ENCODE measurements around the gene TNIK.

TNIK gene

DNA sequence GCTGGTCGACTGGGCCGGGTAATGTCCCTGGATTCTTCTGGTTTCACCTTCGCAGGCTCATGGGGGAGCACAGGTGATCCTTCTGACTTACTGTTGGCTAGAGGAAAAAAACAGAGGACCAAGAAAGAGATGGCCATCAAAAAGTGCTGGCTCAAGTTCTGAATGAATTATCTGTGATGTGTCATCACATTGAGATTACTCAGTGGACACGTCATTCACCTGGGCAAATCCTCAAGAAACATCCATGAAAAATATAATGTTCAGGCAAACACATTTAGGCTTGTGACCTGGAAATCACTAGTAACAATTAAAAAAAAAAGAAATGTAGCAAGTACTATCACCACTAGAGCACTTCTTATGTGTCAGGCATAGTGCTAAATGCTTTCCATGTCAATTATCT is 352.1 kb downstream of the TNIK start:
- DNase-seq (ENCODE audit: low read depth): no peak
- no peak overlapping the region for H3K4me3 ChIP-seq (ENCODE audit: low read depth, low read length)
- TF ChIP-seq CTCF (conservative IDR thresholded peaks at IDR 0.05; ENCODE audit: low read depth, low read length): no peak

GRCh38 chr3:171103185-171103584 is 357.0 kb downstream of the TNIK start:
- no peak overlapping the region for H3K4me3 ChIP-seq (ENCODE audit: low read depth, low read length)
- no peak for TF ChIP-seq CTCF (conservative IDR thresholded peaks at IDR 0.05; ENCODE audit: low read depth, low read length)
- DNase-seq (ENCODE audit: low read depth): no peak

GRCh38 chr3:171101982-171102641 is 358.1 kb downstream of the TNIK start:
- H3K4me3 ChIP-seq (ENCODE audit: low read depth, low read length): no peak overlapping the region
- peak; percentile 48 for DNase-seq (ENCODE audit: low read depth)
- no peak for TF ChIP-seq CTCF (conservative IDR thresholded peaks at IDR 0.05; ENCODE audit: low read depth, low read length)

DNA sequence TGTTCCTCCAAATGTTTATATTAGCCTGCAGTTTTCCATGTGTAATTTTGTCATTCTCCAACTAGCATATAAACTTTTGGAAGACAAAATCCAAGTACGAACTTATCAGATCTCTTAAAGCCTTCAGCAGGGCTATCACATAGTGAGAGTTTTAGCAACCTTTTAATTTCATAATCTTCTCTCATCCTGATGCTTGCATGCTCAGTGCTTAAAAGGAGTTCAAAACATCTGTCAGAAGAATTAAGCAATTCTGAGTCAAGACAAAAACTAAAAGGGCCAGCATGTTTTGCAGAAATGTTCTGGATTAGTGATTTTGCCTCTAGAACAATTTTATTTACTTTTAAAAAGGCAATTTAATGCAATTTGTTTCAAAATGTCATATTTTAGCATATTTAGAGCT is 360.3 kb downstream of the TNIK start:
- DNase-seq (ENCODE audit: low read depth): peak; percentile 19
- no peak for TF ChIP-seq CTCF (conservative IDR thresholded peaks at IDR 0.05; ENCODE audit: low read depth, low read length)

GRCh38 chr3:171095063-171095462 is 365.1 kb downstream of the TNIK start:
- no peak for TF ChIP-seq CTCF (conservative IDR thresholded peaks at IDR 0.05; ENCODE audit: low read depth, low read length)
- no peak overlapping the region for H3K4me3 ChIP-seq (ENCODE audit: low read depth, low read length)
- DNase-seq (ENCODE audit: low read depth): no peak

More for the DNA sequence above, 360.3 kb downstream of the TNIK start:
- no peak overlapping the region for H3K4me3 ChIP-seq (ENCODE audit: low read depth, low read length)

GRCh38 chr3:171094411-171094810 is 365.8 kb downstream of the TNIK start:
- no peak for TF ChIP-seq CTCF (conservative IDR thresholded peaks at IDR 0.05; ENCODE audit: low read depth, low read length)
- no peak overlapping the region for H3K4me3 ChIP-seq (ENCODE audit: low read depth, low read length)
- DNase-seq (ENCODE audit: low read depth): no peak

- no peak for TF ChIP-seq CTCF (conservative IDR thresholded peaks at IDR 0.05; ENCODE audit: low read depth, low read length)
- H3K4me3 ChIP-seq (ENCODE audit: low read depth, low read length): no peak overlapping the region
- DNase-seq (ENCODE audit: low read depth): no peak
Measured at GRCh38 chr3:171093462-171093861, 366.7 kb downstream of the TNIK start.

Measured in choroid plexus epithelial cell (primary cell).